HCT116 (cell line): ENCODE data around the gene SELENOM. TPM values are rescaled to one million over a fixed set of nuclear protein-coding genes. Genes with fewer than 3 reads are reported as not detected.

Experiments used
- ATAC-seq: fragments of 200-7000 bp; cut with Tn5 transposase; 2 replicates; pipeline ENCODE4 v1.9.1; 2020; ENCODE audit warnings: mild to moderate bottlenecking, moderate library complexity
- BruUV-seq: library from RNA; stranded (reverse); fragments of 400-500 nt; replicated peaks from 2 replicates; lab custom pipeline; 2021; lab: Mats Ljungman, UMichigan
- CTCF ChIA-PET: fragments of 300-600 bp; sonication (Branson Sonifier 250); formaldehyde crosslinking; loops from one replicate; lab custom pipeline; 2021; ENCODE audit warnings: antibody characterized with exemption; lab: Charles Lee
- POLR2A ChIA-PET: fragments of 300-600, 350-600 bp; sonication (Branson Sonifier 250); formaldehyde crosslinking; loops from one replicate; lab custom pipeline; 2021; ENCODE audit warnings: antibody characterized with exemption; lab: Charles Lee
- RAD21 ChIA-PET, 2 experiments: fragments of 300-600 bp; sonication (Branson Sonifier 250); formaldehyde crosslinking; loops; one replicate each; lab custom pipeline; 2023; ENCODE audit warnings: low total read pairs in 2 of 2; ENCODE audit not compliant: uncharacterized antibody in 2 of 2, unreplicated experiment in 2 of 2, low non-redundant PET in 1 of 2; lab: Charles Lee
- DNase-seq: peaks from one replicate; pipeline ENCODE4 v3.0.0-alpha.2; 2010; ENCODE audit warnings: low read depth, low spot score
- H2AFZ ChIP-seq: fragments of 200-600 bp; shearing (Covaris generic), sonication (generic); 2 replicates; pipeline ENCODE4 v1.6.1; 2017; ENCODE audit warnings: low read depth, mixed run types, mixed read lengths, antibody characterized with exemption, low read length; ENCODE audit not compliant: poor library complexity, severe bottlenecking
- H3K27ac ChIP-seq: 2 replicates; pipeline ENCODE4 v1.5.1; 2012; ENCODE audit warnings: low read depth, low read length
- H3K27me3 ChIP-seq: fragments of 200-600 bp; sonication (generic); 2 replicates; pipeline ENCODE4 v1.6.1; 2016; ENCODE audit warnings: mixed run types, low read length, mixed read lengths; ENCODE audit not compliant: insufficient read depth
- H3K36me3 ChIP-seq, 2 experiments: fragments of 200-500 bp in 1 of 2; fragments of 200-600 bp in 1 of 2; sonication (Bioruptor generic) in 1 of 2; sonication (generic) in 1 of 2; 2 replicates each; pipeline versions ENCODE4 v1.5.1 to v1.6.1; 2014 to 2016; ENCODE audit warnings: low read length in 2 of 2, inconsistent platforms in 1 of 2, mixed read lengths in 1 of 2, mixed run types in 1 of 2; ENCODE audit not compliant: insufficient read depth in 2 of 2, control insufficient read depth in 1 of 2
- H3K4me1 ChIP-seq, 2 experiments: fragments of 200-600 bp in 1 of 2; sonication (generic) in 1 of 2; 2 replicates each; pipeline versions ENCODE4 v1.5.1 to v1.6.1; 2012 to 2017; ENCODE audit warnings: low read length in 2 of 2, inconsistent platforms in 1 of 2, mild to moderate bottlenecking in 1 of 2, mixed read lengths in 1 of 2, mixed run types in 1 of 2, moderate library complexity in 1 of 2; ENCODE audit not compliant: insufficient read depth in 2 of 2, control insufficient read depth in 1 of 2
- H3K4me2 ChIP-seq: fragments of 200-600 bp; sonication (generic); 2 replicates; pipeline ENCODE4 v1.6.1; 2017; ENCODE audit warnings: mixed run types, low read length, mixed read lengths
- H3K4me3 ChIP-seq, 2 experiments: fragments of 200-600 bp in 1 of 2; sonication (generic) in 1 of 2; replicated peaks in 1 of 2; 2 replicates each; pipeline ENCODE4 v1.5.1; 2011 to 2016; ENCODE audit warnings: low read length in 2 of 2, control low read depth in 1 of 2, low read depth in 1 of 2, mild to moderate bottlenecking in 1 of 2, mixed read lengths in 1 of 2, mixed run types in 1 of 2
- H3K79me2 ChIP-seq: fragments of 200-600 bp; sonication (generic); 2 replicates; pipeline ENCODE4 v1.6.1; 2017; ENCODE audit warnings: mild to moderate bottlenecking, mixed run types, low read length, moderate library complexity, mixed read lengths; ENCODE audit not compliant: insufficient read depth
- H3K9ac ChIP-seq: fragments of 200-600 bp; sonication (generic); 2 replicates; pipeline ENCODE4 v1.6.1; 2016; ENCODE audit warnings: low read length, mixed read lengths
- H3K9me2 ChIP-seq: fragments of 200-600 bp; sonication (generic), shearing (Covaris generic); 2 replicates; pipeline ENCODE4 v1.6.1; 2017; ENCODE audit warnings: mixed run types, mild to moderate bottlenecking, moderate library complexity; ENCODE audit not compliant: insufficient read depth
- H3K9me3 ChIP-seq, 2 experiments: fragments of 200-500 bp in 1 of 2; fragments of 200-600 bp in 1 of 2; sonication (Bioruptor generic) in 1 of 2; sonication (generic) in 1 of 2; 2 replicates each; pipeline ENCODE4 v1.6.1; 2014 to 2017; ENCODE audit warnings: low read length in 2 of 2, mixed read lengths in 2 of 2, inconsistent platforms in 1 of 2, low read depth in 1 of 2, mild to moderate bottlenecking in 1 of 2, mixed run types in 1 of 2, moderate library complexity in 1 of 2; ENCODE audit not compliant: control insufficient read depth in 1 of 2, insufficient read depth in 1 of 2
- H4K20me1 ChIP-seq: fragments of 200-600 bp; sonication (generic), shearing (Covaris generic); 2 replicates; pipeline ENCODE4 v1.6.1; 2017; ENCODE audit warnings: mixed run types, mild to moderate bottlenecking, moderate library complexity; ENCODE audit not compliant: insufficient read depth
- EZH2 ChIP-seq: fragments of 200-600 bp; sonication (generic); IDR thresholded peaks from 2 replicates; pipeline ENCODE4 v1.6.1; 2017; ENCODE audit warnings: antibody characterized with exemption, mixed run types
- EZH2phosphoT487 ChIP-seq: fragments of 200-600 bp; IDR thresholded peaks from 2 replicates; pipeline ENCODE4 v1.6.1; 2018; ENCODE audit warnings: antibody characterized with exemption, borderline replicate concordance
- FOSL1 ChIP-seq: IDR thresholded peaks from 2 replicates; pipeline ENCODE4 v1.6.1; 2012; ENCODE audit warnings: low read depth
- JUND ChIP-seq: IDR thresholded peaks from 2 replicates; pipeline ENCODE4 v1.6.1; 2012
- MAX ChIP-seq: IDR thresholded peaks from 2 replicates; pipeline ENCODE4 v1.6.1; 2012
- POLR2A ChIP-seq: IDR thresholded peaks from 2 replicates; pipeline ENCODE4 v1.7.0; 2011; ENCODE audit warnings: borderline replicate concordance; ENCODE audit not compliant: insufficient read depth, insufficient read length; ENCODE audit errors: extremely low read depth
- RAD21 ChIP-seq: IDR thresholded peaks from 2 replicates; pipeline ENCODE4 v1.6.1; 2012; ENCODE audit warnings: low read depth, mild to moderate bottlenecking
- REST ChIP-seq: IDR thresholded peaks from 2 replicates; pipeline ENCODE4 v1.6.1; 2012; ENCODE audit warnings: low read depth
- TCF7L2 ChIP-seq: IDR thresholded peaks from 2 replicates; pipeline ENCODE4 v1.7.0; 2011; ENCODE audit warnings: borderline replicate concordance, inconsistent platforms; ENCODE audit not compliant: insufficient read depth, insufficient read length; ENCODE audit errors: extremely low read depth
- YY1 ChIP-seq: IDR thresholded peaks from 2 replicates; pipeline ENCODE4 v1.6.1; 2011; ENCODE audit warnings: low read length, low read depth, moderate library complexity, mild to moderate bottlenecking; ENCODE audit not compliant: insufficient replicate concordance; ENCODE audit errors: extremely low read depth
- intact Hi-C: fragments of 100-400 bp; cut with micrococcal nuclease; formaldehyde crosslinking; loops from 2 replicates; pipeline ENCODE4 v1.10.0; 2022
- total RNA-seq: library from RNA; stranded (reverse); gene quantifications from one replicate; pipeline ENCODE4 v1.2.1, GENCODE V29; 2021; ENCODE audit not compliant: unreplicated experiment

Gene SELENOM
- total RNA-seq, 1 experiment from 2014 or later, result 65.6 TPM

GRCh38 chr22:31103111-31103510 lies 4.3 kb downstream of the SELENOM start:
- no peak overlapping the region for H3K27ac ChIP-seq
- H3K4me1 ChIP-seq, result peaks cover 11 to 32% of the 10 kb centered on the region in 2 experiments; a peak in 3 of 4 replicates
- no peaks in the 10 kb centered on the region for H3K27me3 ChIP-seq
- H3K4me3 ChIP-seq, result no peak overlapping the region
- TF ChIP-seq EZH2phosphoT487 (no peak), REST (no peak), FOSL1 (no peak), YY1 (no peak), MAX (no peak), JUND (no peak), RAD21 (no peak), EZH2 (no peak), TCF7L2 (no peak), POLR2A (no peak)
- no peak overlapping the region for H3K9ac ChIP-seq
- ChIA-PET RAD21 (no interaction called here), POLR2A (no interaction called here), CTCF (interaction anchor here (1.2 to 1.5 kb wide), 2 partner anchors 18 to 21 kb away, joined by 4 to 6 read pairs; no protein-coding TSS in a partner anchor)
- H3K79me2 ChIP-seq, result no peaks in the 10 kb centered on the region; the same call in 1 of the 2 replicates
- H2AFZ ChIP-seq, result no peak overlapping the region
- peaks cover 11 to 29% of the 10 kb centered on the region in 2 experiments for H3K36me3 ChIP-seq
- DNase-seq (no peak), ATAC-seq (no peak)
- no peak overlapping the region for H3K4me2 ChIP-seq
- no TSS peak for BruUV-seq
- no peaks in the 10 kb centered on the region for H3K9me3 ChIP-seq
- intact Hi-C loops, result no loop called here
- no peaks in the 10 kb centered on the region for H3K9me2 ChIP-seq
- H4K20me1 ChIP-seq, result no peaks in the 10 kb centered on the region
